GM19455 (cell line): ENCODE data around the gene MZT2B.
"Not testable (repeated sequence)": the region's sequence is repeated elsewhere in the genome, so short reads cannot be mapped to it uniquely, and the experiment has no call there.

ENCODE experiments used
- ATAC-seq: cut with Tn5 transposase; IDR thresholded peaks from one replicate; pipeline ENCODE4 v1.9.1; 2021; ENCODE audit not compliant: unreplicated experiment

MZT2B gene, protein sequence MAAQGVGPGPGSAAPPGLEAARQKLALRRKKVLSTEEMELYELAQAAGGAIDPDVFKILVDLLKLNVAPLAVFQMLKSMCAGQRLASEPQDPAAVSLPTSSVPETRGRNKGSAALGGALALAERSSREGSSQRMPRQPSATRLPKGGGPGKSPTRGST

DNA sequence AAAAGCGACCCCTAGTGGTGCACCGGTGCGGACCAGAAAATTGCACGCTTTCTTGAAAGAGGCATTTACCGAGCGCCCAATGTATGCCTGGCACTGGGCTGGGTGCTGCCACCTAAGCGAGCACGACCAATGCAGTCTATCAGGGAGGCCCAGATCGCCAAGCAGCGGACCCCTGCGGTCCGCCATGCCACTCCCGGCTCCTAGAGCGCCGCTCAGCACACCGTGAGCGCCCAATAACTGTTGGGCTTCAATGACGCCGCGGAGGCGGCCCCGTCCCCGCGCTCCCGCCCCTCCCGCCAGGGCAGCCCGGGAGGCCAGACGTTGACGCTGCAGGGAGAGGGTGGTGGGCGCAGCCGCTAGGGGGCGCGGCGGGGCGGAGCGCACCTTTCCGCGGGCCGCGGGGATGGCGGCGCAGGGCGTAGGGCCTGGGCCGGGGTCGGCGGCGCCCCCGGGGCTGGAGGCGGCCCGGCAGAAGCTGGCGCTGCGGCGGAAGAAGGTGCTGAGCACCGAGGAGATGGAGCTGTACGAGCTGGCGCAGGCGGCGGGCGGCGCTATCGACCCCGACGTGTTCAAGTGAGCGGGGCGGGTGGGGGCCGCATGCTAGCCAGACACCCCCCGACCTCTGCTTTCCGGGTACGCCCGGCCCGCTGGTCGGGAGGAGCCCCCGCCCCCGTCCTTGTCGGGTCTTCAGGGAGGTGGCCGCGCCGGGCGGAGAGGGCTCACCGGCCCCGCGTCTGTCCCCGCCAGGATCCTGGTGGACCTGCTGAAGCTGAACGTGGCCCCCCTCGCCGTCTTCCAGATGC lies at the start of gene MZT2B:
TSS of gene MZT2B (plus strand) at position 383 of the 803 bp plus-strand sequence. CDS start at position 404, 21 bp downstream.
- peak; percentile 83 for ATAC-seq

DNA sequence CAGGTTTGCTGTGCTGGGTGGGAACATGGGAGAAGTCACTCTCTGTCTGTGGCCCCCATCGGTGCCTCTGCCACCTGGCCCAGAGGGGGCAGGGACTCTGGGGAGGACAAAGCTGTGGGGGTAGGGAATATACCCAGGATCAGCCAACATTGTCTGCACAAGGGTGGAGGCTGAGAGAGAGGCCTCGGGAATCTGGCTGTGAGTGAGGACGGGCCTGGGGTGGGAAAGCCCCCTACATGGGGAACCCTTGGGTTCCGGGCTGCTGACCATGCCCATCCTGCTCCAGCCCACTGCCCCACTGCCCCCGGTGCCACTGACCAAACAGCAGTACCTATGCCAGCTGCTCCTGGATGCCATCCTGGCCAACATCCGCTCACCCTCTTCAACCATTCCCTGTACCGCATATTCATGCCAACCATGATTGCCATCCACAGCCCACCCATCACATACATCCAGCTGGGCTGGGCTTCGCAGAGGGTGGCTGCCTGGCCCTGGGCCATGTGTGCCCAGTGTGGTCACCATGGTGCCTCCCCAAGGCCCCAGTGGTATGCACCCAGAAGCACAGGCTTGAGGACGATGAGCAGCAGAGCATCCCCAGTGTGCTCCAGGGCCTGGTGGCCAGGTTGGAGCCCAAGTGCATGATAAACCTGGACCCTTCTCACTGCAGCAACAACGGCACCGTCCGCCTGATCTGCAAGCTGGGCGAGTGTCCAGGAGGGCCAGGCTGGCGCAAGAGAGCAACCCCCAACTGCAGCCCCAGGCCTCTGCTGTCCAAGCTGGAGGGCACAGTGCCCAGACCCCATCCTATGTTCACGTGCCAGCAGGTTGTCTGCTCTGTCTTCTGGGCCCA lies 46.1 kb upstream of the MZT2B start:
- no peak for ATAC-seq

DNA sequence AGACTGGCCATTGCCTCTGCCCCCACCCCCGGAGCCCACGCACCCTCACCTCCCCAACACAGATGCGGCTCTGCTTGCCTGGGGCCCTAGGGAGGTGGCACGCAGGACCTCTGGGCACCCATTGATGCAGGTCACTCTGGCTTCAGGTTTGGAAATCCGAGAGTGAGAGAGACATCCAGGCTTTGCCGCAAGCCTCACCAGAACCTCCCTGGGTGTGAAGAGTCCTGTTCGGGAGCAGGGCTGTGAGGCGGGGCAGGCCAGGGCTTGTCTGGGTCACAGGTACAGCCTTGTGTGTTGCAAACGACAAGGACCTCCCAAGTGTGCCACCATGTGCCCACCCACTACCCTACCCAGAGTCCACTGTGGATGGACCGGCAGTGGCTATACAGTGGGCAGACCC lies 45.5 kb upstream of the MZT2B start:
- not testable (repeated sequence) for ATAC-seq

DNA sequence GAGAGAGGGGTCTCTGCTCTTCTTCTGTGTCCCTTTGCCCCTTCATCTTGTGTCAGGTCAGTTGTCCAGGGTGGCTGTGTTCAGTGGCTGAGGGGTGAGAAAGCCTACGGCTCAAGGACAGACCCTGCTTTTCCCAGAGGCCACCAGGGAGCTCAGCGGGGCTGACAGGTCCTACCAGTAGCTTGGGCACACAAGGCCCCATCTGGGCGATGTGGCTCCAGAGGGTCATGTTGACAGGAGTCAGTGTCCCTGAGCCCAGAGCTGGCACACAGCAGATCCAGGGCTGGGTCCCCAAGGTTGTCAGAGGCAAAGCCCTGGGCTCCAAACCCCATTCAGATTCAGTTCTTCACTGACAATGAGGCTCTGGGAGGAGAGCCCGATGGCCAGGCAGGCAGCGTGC lies 44.9 kb upstream of the MZT2B start:
- not testable (repeated sequence) for ATAC-seq

DNA sequence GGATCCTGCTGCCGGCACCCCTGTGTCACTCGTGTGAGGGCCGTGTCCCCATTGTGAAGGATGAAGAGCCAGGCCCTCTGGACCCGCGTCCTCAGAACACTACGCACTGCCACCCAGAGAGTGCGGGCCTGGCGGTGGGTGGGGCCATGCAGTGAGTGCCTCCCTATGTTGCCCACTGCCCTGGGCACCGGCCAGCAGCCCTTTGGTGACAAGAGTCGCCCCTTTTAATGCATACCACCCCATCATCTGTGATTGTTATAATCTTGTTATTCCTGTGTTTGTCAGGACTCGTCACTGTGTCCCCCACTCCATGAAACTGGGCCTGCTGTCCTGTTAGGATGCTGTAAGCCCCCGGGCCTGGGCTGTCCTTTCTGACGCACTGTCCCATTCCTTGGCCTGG lies 43.7 kb upstream of the MZT2B start:
- not testable (repeated sequence) for ATAC-seq

DNA sequence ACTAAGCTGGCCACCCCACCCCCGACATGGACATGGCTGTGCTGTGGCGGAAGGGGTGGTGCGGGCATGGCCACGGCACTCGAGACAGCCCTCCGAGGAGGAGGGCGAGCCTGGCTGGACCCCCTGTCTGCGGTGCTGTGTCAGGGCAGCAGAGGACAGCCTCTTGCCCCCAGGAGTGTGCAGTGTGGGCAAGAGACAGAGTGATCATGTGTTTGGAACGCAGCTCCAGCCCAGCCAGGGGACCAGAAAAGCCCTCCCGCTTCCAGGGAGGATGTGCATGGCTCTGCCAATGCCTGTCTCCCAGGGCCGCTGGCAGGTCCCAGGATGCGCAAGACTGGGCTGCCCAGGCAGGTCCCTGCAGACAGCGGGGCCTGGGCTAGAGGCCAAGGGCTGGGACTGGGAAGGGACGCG lies 43.2 kb upstream of the MZT2B start:
- ATAC-seq: not testable (repeated sequence)

DNA sequence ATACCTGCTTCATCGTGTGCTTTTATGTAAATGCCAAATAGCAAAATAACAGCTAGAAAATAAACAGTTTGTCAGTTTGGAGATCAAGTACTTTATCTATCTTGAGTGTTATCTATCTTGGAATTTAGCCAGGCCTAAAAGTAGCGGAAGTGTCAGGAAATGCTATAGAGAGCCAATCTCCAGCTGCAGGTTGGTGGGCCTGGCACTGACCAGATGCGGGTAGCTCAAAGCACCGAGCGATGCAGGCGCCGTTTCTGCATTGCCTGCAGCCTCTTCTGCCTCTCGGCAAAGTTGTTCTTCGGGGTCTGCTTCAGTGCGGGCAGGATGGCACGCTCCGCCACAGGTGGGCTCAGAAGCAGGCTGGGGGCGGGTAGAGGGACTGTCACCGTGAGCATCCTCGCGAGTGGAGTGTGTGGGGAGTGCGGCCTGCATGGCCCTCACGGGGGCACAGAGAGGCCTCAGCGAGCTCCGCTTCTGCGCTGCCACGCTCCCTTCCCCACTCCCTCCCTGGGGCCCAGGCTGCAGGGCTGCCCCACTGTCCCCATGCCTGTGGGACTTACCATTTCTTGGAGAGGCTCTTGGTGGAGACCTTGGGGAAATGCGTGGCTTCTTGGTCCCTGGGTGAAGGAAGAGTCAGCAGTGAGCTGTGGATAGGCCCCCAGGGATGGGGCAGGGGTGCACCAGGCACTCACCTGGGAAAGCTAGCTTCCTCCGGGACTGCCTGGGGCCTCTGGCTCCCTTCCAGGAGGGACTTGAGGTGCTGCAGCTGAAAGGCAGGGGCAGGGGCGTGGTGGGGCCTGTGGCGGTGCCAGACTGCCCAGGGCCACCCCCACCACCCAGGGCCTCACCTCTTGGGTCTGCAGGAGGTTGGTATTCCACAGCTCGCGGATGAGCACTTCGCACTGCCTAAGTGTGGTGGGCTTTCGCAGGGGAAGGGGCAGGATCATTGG lies 42.5 kb upstream of the MZT2B start:
- ATAC-seq: not testable (repeated sequence)

DNA sequence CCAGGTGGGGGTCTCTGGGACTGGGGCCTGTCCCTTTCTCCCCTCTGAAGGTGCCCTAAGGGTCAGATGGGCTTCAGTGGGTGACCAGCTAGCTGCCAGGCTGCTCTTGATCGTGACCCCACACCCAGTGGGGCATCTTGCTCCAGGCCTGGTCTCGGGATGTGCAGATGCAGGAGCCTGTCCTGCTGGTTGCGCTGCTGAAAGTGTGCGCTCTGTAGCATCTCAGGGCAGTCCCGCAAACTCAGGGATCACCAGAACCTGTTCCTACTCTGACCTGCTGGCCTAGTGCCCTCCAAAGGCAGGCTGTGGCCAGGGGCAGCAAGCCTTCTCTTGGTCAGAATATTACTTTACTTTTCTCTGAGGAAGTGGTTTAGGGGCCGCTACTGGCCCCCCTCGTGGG lies 41.5 kb upstream of the MZT2B start:
- not testable (repeated sequence) for ATAC-seq

DNA sequence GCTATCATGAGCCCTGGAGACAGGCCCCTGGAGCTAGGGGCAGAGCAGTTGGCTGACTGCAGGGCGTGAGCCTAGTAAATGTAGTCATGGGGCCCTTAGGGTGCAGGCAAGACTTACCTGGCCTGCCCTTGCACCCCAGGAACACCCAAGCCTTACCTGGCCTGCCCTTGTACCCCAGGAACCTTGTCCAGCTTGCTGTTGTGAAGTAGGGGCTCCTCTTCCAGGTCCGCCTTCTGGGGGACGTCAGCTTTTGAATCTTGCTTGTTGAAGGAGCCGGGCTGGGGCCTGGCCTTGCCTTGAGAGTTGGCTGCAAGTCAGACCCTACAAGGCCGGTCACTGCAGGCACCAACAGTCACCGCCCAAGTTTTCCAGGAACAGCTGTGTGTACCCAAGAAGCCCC lies 41.1 kb upstream of the MZT2B start:
- ATAC-seq: not testable (repeated sequence)

DNA sequence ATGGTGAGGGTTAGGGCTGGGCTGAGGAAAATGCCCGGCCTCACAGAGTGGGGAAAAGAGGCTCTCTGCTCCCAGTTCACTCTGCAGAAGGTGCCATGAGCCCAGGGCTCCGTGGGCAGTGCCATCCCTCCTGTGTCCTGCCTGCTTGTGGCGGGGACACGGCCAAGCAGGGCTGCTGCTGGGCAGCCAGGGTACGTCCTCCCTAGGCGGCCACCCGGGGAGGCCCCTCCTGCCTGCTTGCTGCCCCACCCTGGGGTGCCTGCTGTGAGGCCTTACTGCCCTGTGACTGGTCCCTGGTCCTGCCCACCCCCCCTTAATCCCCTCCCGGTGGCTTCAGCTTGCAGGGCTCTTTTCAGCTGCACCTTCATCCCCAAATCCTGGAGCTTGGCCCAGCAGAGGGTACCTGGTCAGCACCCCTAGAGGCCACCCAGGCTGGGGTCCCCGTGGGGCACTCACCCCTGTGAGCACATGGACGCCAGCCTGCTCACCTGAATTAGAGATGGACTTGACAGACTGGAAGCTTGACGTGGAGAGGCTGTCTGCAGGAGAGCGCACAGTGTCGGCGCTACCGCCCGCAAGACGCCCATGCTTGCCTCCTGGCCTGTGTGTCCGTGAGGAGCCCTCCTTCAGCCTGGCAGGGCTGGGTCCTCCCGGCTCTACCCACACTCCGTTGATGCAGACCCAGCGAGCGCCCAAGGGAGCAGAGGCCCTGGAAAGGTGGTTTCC lies 40.3 kb upstream of the MZT2B start:
- not testable (repeated sequence) for ATAC-seq

DNA sequence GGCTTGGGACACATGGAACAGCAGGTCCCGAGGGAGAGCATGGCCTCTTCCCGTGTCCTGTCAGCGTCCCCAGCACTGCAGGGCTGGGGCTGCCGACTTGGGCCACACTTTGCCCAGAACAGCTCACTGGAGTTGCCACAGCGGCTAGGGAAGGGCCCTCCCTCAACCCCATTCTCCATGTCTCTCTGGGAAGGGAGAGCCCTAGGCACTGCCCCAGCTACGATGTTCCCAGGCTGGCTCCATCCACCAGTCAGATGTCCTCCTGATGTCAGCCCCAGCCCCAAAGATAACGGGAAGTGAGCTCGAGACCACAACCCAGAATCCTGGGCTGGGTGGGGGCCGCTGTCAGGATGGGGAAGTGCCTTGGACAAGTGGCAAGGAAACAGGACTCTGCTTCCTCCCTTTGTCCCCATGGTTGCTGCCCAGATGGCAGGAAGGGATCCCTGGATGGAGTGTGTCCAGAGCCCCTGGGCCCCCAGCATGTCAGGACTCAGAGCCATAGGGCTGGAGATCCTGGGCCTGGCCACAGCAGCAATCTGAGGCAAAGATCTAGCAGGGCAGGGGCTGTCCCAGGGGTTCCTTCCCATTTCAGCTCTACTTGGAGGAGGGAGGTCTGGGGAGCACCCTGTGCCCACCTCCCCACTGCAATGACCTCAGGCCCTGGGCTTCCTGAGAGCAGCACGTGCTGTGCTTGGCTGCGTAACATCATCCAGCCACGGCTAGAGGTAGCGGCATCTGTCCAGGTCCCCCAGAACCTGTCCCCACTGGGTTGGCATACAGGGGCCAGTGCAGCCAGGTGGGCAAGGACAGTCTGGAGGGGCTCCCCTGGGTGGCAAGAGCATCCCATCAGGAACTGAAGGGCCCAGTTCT lies 39.4 kb upstream of the MZT2B start:
- ATAC-seq: not testable (repeated sequence)

DNA sequence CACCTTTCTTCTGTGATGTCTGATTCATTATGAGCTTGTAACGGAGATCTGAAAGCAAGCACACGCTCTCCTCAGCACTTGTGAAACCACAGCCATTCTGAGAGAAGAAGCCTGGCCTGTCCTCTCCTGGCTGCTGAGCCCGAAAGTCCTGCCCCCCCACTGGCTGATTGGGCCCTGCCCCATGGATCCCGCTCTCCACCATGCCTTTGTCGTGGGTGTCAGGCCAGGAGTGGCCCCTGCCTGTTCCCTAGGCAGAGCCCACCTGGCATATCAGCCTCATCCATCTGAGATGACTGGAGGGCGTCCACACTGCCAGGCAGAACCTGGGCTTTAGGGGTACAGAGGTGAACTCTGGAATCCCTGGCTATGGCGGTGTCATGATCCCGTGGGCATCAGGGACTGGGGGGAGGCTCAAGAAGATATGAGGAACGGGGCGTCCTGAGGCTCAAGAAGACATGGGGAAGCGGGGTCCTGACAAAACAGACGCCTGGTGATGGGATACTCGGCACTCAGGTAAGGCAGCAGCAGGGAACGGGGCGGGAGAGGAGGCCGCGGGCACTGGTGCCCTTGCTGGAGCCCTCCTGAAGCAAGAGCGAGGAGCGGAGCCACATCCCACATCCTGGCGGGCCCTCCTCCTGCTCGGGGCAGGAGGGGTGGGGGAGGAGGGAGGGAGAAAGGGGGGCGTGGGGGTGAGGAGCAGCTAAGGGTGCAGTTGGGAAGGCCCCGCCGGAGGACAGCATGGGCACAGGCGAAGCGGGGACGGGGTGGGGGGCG lies 38.6 kb upstream of the MZT2B start:
- not testable (repeated sequence) for ATAC-seq

DNA sequence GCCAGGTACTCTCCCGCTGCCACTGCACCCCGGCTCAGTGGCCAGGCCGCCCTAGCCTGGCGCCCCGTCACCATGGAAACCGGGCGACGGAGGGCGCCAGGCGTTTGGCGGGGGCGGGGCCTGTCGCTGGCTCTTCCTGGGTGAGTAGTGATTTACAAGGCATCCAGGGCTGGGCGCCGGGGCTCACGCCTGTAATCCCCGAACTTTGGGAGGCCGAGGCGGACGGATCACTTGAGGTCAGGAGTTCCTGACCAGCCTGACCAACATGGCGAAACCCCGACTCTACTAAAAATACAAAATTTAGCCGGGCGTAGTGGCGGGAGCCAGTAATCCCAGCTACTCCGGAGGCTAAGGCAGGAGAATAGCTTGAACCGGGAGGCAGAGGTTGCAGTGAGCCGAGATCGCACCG lies 37.1 kb upstream of the MZT2B start, which contains the start of gene CCDC74B:
TSS of gene CCDC74B (minus strand) at position 107 of the 409 bp plus-strand sequence. CDS start 116 bp downstream, outside the sequence.
- peak; percentile 92 for ATAC-seq

DNA sequence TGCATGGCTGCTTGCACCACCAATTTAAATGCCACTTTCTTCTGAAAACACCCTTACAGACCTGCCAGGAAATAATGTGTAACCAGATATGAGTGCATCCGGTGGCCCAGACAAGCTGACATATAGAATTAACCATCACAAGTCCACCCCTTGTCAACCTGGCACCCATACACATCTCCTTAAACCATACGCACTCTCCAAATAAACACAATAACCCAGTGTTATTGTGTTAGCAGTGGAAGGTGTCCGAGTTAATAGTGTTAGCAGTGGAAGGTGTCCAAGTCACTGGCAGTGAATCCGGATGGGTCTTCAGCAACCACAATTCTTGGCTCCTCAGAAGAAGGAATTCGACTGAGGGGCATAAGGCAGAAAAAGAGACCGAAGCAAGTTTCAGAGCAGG lies 33.5 kb upstream of the MZT2B start:
- ATAC-seq: not testable (repeated sequence)

DNA sequence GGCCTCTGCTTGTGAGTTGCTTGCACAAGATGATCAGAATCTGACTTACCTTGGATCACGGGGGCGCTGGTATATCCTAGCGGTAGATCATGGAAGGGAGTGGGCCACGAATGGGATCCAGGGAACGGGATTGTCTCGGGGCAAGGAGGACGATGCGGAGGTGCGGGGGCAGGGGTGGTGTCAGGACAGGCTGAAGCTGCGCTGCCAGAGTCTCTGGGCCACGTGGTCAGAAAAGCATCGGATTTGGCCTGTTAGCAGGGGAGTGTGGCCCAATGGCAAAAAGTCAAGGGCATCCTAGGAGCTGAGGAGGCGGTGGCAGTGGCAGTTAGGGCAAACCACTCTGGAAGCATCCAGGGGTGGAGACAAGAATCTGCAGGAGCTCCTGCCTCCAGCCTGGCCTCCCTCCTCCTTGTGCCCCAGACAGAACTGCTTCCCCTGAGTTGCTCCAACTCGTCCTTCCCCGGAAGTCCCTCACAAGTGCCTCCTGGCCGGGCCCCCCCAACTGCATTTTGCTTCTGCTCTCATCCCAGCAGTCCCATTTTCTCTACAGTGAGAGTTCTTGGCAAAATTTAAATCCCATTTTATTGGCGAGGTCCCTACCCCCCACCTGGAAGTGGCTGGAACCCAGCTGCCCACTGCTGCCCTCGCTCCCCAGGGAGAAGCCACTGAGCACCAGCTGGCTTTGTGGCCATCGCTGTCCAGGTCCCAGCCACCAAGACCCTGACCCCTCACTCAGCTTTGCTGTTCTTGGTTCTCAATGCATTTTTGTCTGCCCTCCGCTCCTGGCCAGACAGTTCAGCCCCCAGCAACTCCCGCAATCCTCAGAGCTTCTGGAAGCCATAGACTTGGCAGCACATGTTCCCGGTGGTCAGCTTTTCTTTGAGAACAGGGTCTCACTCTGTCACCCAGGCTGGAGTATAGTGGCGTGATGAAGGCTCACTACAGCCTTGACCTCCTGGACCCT lies 31.6 kb upstream of the MZT2B start:
- no peak for ATAC-seq

DNA sequence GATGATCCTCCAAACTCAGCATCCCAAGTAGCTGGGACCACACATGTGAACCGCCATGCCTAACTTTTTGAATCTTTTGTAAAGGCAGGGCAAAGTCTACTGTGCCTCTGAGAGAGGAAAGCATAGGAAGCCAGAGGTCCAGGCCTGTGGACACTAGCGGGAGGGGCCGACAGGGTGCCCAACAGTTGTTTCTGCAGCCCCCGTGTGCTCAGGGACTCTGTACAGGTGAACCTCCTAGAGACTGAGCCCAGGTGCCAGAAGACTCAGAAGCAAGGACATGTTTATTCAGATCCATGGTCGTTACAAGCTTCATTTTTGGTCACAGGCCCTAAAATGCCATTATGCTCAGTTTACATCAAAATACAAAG lies 30.9 kb upstream of the MZT2B start:
- ATAC-seq: not testable (repeated sequence)
